Ishikawa (cell line): ENCODE data around the gene ZNF296.

Source experiments
- CEBPB ChIP-seq: IDR thresholded peaks from 2 replicates; pipeline ENCODE4 v1.6.1; 2012
- CREB1 ChIP-seq: IDR thresholded peaks from 2 replicates; pipeline ENCODE4 v1.6.1; 2012; ENCODE audit warnings: low read depth
- FOXM1 ChIP-seq: IDR thresholded peaks from 2 replicates; pipeline ENCODE4 v1.6.1; 2012; ENCODE audit warnings: low read depth, borderline replicate concordance
- NFIC ChIP-seq: IDR thresholded peaks from 2 replicates; pipeline ENCODE4 v1.6.1; 2012
- TAF1 ChIP-seq: IDR thresholded peaks from 2 replicates; pipeline ENCODE4 v1.6.1; 2012; ENCODE audit warnings: low read depth, mild to moderate bottlenecking
- TCF12 ChIP-seq: IDR thresholded peaks from 2 replicates; pipeline ENCODE4 v1.6.1; 2012; ENCODE audit warnings: low read depth
- YY1 ChIP-seq: IDR thresholded peaks from 2 replicates; pipeline ENCODE4 v1.6.1; 2012; ENCODE audit warnings: low read depth
- ZBTB7A ChIP-seq: IDR thresholded peaks from 2 replicates; pipeline ENCODE4 v1.6.1; 2012; ENCODE audit warnings: low read depth
- TF ChIP-seq, protein P1 (sequence below): IDR thresholded peaks from 2 replicates; pipeline ENCODE4 v1.6.1; 2012
- TF ChIP-seq, protein P2 (sequence below): IDR thresholded peaks from 2 replicates; pipeline ENCODE4 v1.6.1; 2012; ENCODE audit warnings: low read depth, mild to moderate bottlenecking

DNA sequence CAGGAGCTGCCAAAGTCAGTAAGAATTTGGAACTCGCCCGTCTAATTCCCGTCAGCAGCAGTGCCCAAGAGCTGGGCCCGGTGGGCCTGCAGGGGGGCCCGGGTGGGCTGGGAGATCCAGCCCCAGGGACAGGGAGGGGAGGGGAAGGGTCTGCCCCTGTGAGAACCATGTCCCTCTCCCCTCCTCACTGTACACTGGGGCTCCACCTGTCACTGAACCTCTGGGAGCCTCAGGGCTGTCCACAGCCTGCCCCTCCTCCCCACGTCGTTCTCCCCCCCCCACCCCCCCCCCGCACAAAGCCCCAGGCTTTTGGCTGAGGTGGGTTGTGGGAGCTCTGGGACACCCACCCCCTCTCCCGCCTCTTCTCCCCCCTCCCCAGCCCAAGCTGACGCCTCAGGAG, 8.2 kb downstream of the ZNF296 start:
- TF ChIP-seq CEBPB, result no peak
- no peak for TF ChIP-seq ZBTB7A
- TF ChIP-seq FOXM1, result no peak
- no peak for TF ChIP-seq TAF1
- TF ChIP-seq, protein P1, sequence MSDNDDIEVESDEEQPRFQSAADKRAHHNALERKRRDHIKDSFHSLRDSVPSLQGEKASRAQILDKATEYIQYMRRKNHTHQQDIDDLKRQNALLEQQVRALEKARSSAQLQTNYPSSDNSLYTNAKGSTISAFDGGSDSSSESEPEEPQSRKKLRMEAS, result no peak
- TF ChIP-seq, protein P2, sequence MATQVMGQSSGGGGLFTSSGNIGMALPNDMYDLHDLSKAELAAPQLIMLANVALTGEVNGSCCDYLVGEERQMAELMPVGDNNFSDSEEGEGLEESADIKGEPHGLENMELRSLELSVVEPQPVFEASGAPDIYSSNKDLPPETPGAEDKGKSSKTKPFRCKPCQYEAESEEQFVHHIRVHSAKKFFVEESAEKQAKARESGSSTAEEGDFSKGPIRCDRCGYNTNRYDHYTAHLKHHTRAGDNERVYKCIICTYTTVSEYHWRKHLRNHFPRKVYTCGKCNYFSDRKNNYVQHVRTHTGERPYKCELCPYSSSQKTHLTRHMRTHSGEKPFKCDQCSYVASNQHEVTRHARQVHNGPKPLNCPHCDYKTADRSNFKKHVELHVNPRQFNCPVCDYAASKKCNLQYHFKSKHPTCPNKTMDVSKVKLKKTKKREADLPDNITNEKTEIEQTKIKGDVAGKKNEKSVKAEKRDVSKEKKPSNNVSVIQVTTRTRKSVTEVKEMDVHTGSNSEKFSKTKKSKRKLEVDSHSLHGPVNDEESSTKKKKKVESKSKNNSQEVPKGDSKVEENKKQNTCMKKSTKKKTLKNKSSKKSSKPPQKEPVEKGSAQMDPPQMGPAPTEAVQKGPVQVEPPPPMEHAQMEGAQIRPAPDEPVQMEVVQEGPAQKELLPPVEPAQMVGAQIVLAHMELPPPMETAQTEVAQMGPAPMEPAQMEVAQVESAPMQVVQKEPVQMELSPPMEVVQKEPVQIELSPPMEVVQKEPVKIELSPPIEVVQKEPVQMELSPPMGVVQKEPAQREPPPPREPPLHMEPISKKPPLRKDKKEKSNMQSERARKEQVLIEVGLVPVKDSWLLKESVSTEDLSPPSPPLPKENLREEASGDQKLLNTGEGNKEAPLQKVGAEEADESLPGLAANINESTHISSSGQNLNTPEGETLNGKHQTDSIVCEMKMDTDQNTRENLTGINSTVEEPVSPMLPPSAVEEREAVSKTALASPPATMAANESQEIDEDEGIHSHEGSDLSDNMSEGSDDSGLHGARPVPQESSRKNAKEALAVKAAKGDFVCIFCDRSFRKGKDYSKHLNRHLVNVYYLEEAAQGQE, result no peak
- TF ChIP-seq YY1, result no peak
- TF ChIP-seq CREB1, result no peak
- no peak for TF ChIP-seq NFIC
- no peak for TF ChIP-seq TCF12
